HEK293 (cell line): ENCODE results near the gene CECR2.

Experiments used
- HOXC10 ChIP-seq: sonication (generic); formaldehyde crosslinking; IDR thresholded peaks from 2 replicates; pipeline ENCODE4 v1.8.1; 2023; ENCODE audit warnings: mild to moderate bottlenecking, missing genetic modification reagents
- SETDB1 ChIP-seq: IDR thresholded peaks from one replicate; pipeline ENCODE4 v1.6.1; 2017; ENCODE audit warnings: mild to moderate bottlenecking, low read length, moderate library complexity, mixed read lengths; ENCODE audit not compliant: insufficient read length
- ZFHX2 ChIP-seq: fragments of 450-650 bp; formaldehyde crosslinking; conservative IDR thresholded peaks from 2 replicates; pipeline ENCODE4 v1.5.1; 2016; ENCODE audit warnings: missing biosample characterization, missing genetic modification characterization
- ZNF24 ChIP-seq: fragments of 450-650 bp; formaldehyde crosslinking; IDR thresholded peaks from 2 replicates; pipeline ENCODE4 v1.5.1; 2016; ENCODE audit warnings: missing biosample characterization, missing genetic modification characterization

DNA sequence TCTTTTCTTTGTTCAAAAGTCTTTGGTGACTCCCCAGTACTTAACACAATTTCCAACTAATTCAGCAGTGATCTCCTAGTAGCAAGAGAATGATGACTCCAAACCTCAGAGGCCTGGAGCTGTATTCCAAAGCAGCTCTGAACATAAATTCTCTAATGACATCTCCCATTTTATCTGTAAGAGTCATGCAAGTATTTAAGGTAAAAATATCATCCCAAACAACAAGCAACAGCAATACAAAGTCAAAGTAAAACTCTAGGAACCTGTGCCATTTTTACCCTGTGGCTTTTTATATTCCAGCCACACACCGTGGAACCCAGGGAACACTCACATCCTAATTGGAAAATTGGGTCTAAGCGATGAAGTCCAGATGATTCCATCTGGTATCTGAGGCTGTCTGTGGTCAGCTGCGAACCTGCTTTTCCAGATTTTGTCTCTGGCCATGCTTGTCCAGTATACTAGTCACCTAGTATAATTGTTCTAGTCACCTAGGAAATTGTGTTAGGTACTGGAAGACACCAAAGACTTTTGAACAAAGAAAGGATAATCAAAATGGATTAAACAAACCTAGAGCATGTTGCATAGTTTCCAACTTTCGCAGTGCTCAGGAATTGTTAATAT, 101.7 kb downstream of the CECR2 start:
- TF ChIP-seq ZFHX2 (tag by site-specific recombination) (no peak), HOXC10 (CRISPR knock-in tag) (no peak), SETDB1 (no peak), ZNF24 (tag by site-specific recombination) (no peak)
